ENCODE results near the gene CEMIP.

The CEMIP gene

GRCh38 chr15:80778964-80779657 is at the start of gene CEMIP:
CEMIP (plus strand) TSS chr15:80779370; CDS start chr15:80873880, 94,510 bp downstream.
- in situ Hi-C loops (cut with HindIII; ENCODE audit: low sequenced_read_pairs), result no loop called here

GRCh38 chr15:80730387-80730786 is 48.8 kb upstream of the CEMIP start:
- in situ Hi-C loops (cut with HindIII; ENCODE audit: low sequenced_read_pairs), result no loop called here

- in situ Hi-C loops (cut with HindIII; ENCODE audit: low sequenced_read_pairs), result no loop called here
Observed at GRCh38 chr15:80730926-80731325, 48.2 kb upstream of the CEMIP start.

GRCh38 chr15:80732167-80732566 is 47.0 kb upstream of the CEMIP start:
- in situ Hi-C loops (cut with HindIII; ENCODE audit: low sequenced_read_pairs), result no loop called here

GRCh38 chr15:80732818-80733217 is 46.4 kb upstream of the CEMIP start:
- in situ Hi-C loops (cut with HindIII; ENCODE audit: low sequenced_read_pairs), result no loop called here

GRCh38 chr15:80733460-80733859 is 45.7 kb upstream of the CEMIP start:
- in situ Hi-C loops (cut with HindIII; ENCODE audit: low sequenced_read_pairs), result no loop called here

- in situ Hi-C loops (cut with HindIII; ENCODE audit: low sequenced_read_pairs), result no loop called here
Observed at GRCh38 chr15:80735344-80735743, 43.8 kb upstream of the CEMIP start.

GRCh38 chr15:80736560-80736959 is 42.6 kb upstream of the CEMIP start:
- in situ Hi-C loops (cut with HindIII; ENCODE audit: low sequenced_read_pairs), result no loop called here

GRCh38 chr15:80739919-80740318 is 39.3 kb upstream of the CEMIP start:
- in situ Hi-C loops (cut with HindIII; ENCODE audit: low sequenced_read_pairs), result no loop called here

GRCh38 chr15:80742081-80742480 is 37.1 kb upstream of the CEMIP start:
- in situ Hi-C loops (cut with HindIII; ENCODE audit: low sequenced_read_pairs), result no loop called here

GRCh38 chr15:80743189-80743833 is 35.9 kb upstream of the CEMIP start:
- in situ Hi-C loops (cut with HindIII; ENCODE audit: low sequenced_read_pairs), result no loop called here

GRCh38 chr15:80744415-80744814 is 34.8 kb upstream of the CEMIP start:
- in situ Hi-C loops (cut with HindIII; ENCODE audit: low sequenced_read_pairs), result no loop called here

- in situ Hi-C loops (cut with HindIII; ENCODE audit: low sequenced_read_pairs), result no loop called here
Observed at GRCh38 chr15:80744826-80745225, 34.3 kb upstream of the CEMIP start.

GRCh38 chr15:80745888-80746287 is 33.3 kb upstream of the CEMIP start:
- in situ Hi-C loops (cut with HindIII; ENCODE audit: low sequenced_read_pairs), result no loop called here

- in situ Hi-C loops (cut with HindIII; ENCODE audit: low sequenced_read_pairs), result no loop called here
Observed at GRCh38 chr15:80747317-80748053, 31.7 kb upstream of the CEMIP start.

GRCh38 chr15:80749589-80749988 is 29.6 kb upstream of the CEMIP start:
- in situ Hi-C loops (cut with HindIII; ENCODE audit: low sequenced_read_pairs), result no loop called here

- in situ Hi-C loops (cut with HindIII; ENCODE audit: low sequenced_read_pairs), result no loop called here
Observed at GRCh38 chr15:80750575-80750974, 28.6 kb upstream of the CEMIP start.

GRCh38 chr15:80752204-80752603 is 27.0 kb upstream of the CEMIP start:
- in situ Hi-C loops (cut with HindIII; ENCODE audit: low sequenced_read_pairs), result no loop called here

GRCh38 chr15:80753161-80753560 is 26.0 kb upstream of the CEMIP start:
- in situ Hi-C loops (cut with HindIII; ENCODE audit: low sequenced_read_pairs), result no loop called here

- in situ Hi-C loops (cut with HindIII; ENCODE audit: low sequenced_read_pairs), result no loop called here
Observed at GRCh38 chr15:80754014-80754413, 25.2 kb upstream of the CEMIP start.

GRCh38 chr15:80755885-80756284 is 23.3 kb upstream of the CEMIP start:
- in situ Hi-C loops (cut with HindIII; ENCODE audit: low sequenced_read_pairs), result no loop called here

Measured in DLD1 (cell line).